T-helper 1 cell treated with Interleukin-12 subunit alpha and Interleukin-12 subunit beta and Interleukin-4 antibody, amounts not matched to agents 30 ng/mL and 1 ng/mL, for 36 hours (primary cell): ENCODE results near the gene FREM2. TPM values are rescaled to one million over a fixed set of nuclear protein-coding genes. Genes with fewer than 3 reads are reported as not detected.

Experiments used
- intact Hi-C: fragments of 100-400 bp; cut with micrococcal nuclease; formaldehyde crosslinking; loops from one replicate; pipeline ENCODE4 v1.15.1; 2024
- total RNA-seq: library from RNA; stranded (reverse); gene quantifications from 2 replicates; pipeline ENCODE4 v1.2.3, GENCODE V29; 2022

FREM2 gene
- total RNA-seq, 1 donor from 2014 or later: 0.15 TPM

DNA sequence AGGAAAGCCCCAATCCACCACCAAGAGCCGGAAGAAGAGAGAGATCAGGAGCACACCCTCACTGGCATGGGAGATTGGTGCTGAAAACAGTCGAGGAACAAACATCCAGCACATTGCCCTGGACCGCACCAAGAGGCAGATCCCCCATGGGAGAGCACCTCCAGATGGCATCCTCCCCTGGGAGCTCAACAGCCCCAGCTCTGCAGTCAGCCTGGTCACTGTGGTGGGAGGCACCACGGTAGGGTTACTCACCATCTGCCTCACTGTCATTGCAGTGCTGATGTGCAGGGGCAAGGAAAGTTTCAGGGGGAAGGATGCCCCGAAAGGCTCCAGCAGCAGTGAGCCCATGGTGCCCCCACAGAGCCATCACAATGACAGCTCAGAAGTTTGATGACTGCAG lies 193.5 kb downstream of the FREM2 start:
- intact Hi-C loops: no loop called here

DNA sequence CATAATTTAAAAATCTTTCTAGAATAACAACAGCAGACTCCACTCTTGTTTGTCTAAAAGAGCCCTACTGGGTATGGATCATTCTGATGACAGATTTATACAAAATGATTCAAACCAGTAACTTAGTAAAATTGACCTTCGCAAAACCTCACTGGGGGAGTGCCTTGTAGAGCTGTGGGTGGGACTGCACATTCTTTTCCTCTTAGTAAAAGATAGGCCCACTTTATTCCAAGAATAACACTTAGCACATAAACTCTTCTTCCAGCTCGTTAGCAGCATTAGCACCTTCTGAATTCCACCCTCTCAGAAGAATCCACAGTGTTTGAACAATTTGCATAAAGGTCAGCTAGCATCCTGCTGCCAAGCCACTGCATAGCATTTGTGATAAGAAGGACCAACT lies 196.9 kb downstream of the FREM2 start:
- intact Hi-C loops: no loop called here

GRCh38 chr13:38888309-38888708 lies 201.4 kb downstream of the FREM2 start:
- intact Hi-C loops: no loop called here

DNA sequence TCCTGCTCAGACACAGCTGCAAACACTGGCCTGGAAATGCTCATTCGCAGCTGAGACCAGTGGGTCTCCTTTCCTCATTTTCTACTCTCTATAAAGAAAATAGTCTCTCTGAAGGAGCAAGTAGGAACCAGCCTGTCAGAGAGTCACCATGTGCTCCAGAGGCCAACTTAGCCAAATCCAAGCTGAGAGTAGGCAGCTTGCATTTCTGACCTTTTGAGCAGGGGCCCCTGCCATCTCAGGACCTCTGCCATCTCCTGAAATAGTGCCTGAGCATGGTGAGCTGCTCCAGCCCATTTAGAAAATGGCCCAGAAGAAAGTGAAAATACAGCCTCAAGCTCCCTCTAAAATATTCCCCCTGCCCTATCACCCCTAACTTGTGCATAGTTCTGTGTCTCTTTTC lies 208.2 kb downstream of the FREM2 start:
- intact Hi-C loops: no loop called here

GRCh38 chr13:38897521-38897920 lies 210.6 kb downstream of the FREM2 start:
- intact Hi-C loops: no loop called here

GRCh38 chr13:38898481-38898880 lies 211.6 kb downstream of the FREM2 start:
- intact Hi-C loops: no loop called here

DNA sequence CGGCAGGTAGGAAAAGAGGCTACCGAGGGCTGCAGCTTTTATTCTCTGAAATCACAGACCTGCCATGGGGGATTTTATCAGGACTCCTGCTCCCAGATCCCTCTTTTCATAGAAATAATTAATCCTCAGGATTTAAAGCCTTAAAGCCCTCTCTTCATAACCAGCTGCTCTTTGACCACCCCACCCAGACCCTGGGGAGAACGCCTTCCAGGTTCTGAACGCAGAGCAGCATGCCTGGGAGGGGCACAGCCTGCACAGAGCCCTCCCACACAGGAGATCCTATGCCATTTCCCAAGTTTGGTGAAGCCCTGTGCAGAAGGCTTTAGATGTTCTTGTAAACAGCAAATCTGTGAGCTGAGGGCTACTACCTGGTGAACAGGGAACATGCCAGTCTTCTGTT lies 212.7 kb downstream of the FREM2 start:
- intact Hi-C loops: no loop called here

DNA sequence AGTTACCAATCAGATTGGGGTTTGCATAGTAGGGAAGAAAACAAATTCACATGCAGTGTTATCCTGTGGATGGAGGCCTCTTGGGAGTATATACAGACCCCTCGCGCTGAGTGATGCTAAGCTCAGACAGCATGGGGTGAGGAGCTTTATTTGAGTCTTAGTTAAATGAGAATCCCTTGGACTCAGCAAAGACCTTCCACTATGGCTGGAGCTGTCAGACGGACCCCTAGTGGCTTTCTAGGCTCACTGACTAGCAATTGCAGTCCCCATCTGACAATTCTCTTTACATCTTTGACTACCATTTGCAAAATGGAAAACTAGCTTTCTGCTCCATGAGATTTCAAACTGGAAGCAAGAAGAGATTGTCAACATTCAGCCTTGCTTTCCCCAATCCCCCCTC lies 213.3 kb downstream of the FREM2 start:
- intact Hi-C loops: no loop called here

DNA sequence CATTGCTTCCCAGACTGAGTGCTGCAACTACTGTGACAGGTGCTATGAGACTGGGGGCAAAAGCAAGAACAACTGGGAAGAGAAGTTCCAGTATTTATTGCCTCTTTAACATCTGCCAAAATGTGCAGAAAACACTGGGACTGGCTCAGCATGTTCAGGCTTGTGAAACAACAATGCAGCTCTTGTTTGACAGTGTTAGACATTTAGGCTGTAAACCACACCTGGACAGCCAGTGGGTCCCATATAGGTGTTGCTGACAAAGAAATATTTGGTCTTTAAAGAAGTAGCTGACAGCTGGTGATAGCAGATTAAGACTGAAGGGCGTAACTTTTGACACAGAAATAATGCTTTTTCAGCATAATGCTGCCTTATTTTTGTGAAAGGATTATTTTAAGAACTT lies 215.7 kb downstream of the FREM2 start:
- intact Hi-C loops: no loop called here

DNA sequence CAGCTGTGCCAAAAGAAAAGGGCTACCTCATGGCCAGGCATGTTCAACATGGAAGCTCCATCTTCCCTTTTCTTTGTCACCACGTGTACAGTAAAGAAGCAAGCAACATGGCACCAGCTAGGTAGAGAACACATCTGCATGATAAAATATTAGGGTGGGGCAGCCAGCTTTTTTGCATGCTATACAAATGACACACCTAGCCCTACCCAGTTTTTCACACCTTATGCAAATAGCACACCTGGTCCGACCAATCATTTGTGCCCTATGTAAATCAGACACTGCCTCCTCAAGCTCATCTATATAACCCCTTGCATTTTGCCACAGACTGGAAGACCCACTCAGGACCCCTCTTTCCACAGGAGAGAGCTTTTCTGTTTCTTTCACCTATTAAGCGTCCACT lies 218.2 kb downstream of the FREM2 start:
- intact Hi-C loops: no loop called here

DNA sequence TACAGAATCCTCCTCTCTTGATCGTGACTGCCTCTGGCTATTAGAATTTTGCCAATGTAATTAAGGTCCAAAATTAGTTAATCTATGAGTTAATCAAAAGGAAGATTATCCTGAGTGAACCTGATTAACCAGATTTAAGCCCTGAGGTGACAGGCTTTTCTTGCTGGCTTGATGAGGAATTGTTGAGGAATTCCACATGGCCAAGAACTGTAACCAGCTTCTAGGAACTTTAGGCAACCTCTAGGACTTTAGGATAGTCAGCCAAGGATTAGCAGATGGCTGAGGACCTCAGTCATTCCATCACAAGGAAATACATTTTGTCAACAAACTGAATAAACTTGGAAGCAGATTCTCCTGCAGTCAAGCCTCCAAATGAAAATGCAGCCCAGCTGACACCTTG lies 219.0 kb downstream of the FREM2 start:
- intact Hi-C loops: no loop called here

GRCh38 chr13:38908574-38908973 lies 221.7 kb downstream of the FREM2 start:
- intact Hi-C loops: no loop called here

DNA sequence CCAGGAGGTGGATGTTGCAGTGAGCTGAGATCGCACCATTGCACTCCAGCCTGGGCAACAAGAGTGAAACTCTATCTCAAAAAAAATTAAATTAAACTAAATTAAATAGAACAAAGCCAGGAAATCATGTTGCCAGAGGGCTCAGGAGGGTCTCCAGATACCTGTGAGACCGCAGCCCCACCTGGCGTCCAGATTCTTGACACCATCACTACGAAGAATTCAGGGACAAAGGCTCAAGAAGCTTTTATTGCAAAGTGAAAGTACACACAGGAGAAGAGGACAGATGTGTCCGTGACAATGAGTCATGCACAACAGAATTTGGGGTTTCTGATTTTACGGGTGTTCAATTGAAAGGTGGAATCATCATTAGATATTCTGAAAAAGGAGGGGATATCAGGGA lies 227.2 kb downstream of the FREM2 start:
- intact Hi-C loops: loop anchor here (10.0 kb wide), 3 partner anchors 229 to 1839 kb away; partner anchors contain the start of gene FREM2

- intact Hi-C loops: no loop called here
Measured at GRCh38 chr13:38921081-38921480, 234.2 kb downstream of the FREM2 start.

GRCh38 chr13:38922170-38922569 lies 235.3 kb downstream of the FREM2 start:
- intact Hi-C loops: no loop called here

DNA sequence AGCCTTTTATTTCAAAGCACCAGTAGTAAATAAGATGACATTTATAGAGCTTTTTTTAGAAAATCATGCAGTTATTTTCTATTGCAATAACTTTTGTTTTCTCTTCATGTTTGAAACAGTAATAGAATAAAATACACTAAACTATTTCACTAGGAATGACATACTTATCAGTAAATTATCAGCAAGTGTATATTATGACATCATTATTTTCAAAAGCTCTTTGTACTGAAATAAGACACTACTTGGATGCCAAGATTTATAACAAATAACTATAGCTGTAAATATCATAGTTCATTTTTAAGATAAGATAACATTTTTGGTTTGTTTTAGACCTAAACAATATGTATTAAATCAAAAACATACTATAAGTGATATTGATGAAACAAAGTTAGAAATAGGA lies 246.9 kb downstream of the FREM2 start:
- intact Hi-C loops: no loop called here
